ENCODE measurements around the gene PRCD.

DNA sequence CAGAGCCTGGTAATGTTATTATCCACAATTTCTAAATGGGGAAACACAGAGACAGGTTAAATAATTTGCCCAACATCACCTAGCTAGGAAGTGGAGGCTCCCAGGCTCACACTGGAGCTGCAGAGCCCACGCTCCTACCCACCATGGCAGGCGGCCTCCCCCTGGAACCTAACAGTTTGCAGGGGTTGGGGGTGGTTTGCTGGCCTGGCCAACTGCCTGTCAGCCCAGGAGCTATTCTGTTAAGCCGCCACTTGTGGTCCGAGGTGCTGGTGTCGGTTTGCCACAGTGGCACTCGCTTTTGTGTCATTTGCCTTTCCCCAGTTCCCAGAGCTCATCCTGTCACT, 3.6 kb downstream of the PRCD start:
- TF ChIP-seq POLR2A (IDR thresholded peaks at IDR 0.05): no peak
- TF ChIP-seq, protein P1, sequence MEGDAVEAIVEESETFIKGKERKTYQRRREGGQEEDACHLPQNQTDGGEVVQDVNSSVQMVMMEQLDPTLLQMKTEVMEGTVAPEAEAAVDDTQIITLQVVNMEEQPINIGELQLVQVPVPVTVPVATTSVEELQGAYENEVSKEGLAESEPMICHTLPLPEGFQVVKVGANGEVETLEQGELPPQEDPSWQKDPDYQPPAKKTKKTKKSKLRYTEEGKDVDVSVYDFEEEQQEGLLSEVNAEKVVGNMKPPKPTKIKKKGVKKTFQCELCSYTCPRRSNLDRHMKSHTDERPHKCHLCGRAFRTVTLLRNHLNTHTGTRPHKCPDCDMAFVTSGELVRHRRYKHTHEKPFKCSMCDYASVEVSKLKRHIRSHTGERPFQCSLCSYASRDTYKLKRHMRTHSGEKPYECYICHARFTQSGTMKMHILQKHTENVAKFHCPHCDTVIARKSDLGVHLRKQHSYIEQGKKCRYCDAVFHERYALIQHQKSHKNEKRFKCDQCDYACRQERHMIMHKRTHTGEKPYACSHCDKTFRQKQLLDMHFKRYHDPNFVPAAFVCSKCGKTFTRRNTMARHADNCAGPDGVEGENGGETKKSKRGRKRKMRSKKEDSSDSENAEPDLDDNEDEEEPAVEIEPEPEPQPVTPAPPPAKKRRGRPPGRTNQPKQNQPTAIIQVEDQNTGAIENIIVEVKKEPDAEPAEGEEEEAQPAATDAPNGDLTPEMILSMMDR (IDR thresholded peaks at IDR 0.05): no peak

All from adrenal gland (tissue), 5 donors.